Fibroblast of villous mesenchyme (primary cell): ENCODE data around the gene CTBP1. TPM values are rescaled to one million over a fixed set of nuclear protein-coding genes. Genes with fewer than 3 reads are reported as not detected.

Source experiments
- total RNA-seq: library from RNA; depleted of rRNA; stranded (reverse); fragments of >200 nt; gene quantifications from 2 replicates; pipeline ENCODE4 v1.2.3, GENCODE V29; 2012

Gene CTBP1
- total RNA-seq, 1 donor, result 235 TPM

Other genes starting within 250 kb of the CTBP1 start
- gene FGFRL1, start 237.5 kb downstream of the CTBP1 start, total RNA-seq, result 8.1 and 8.6 TPM in 2 replicates
- gene RNF212, start 135.6 kb downstream of the CTBP1 start, total RNA-seq, result 2.9 and 3.0 TPM in 2 replicates
- 197 and 601 TPM in 2 replicates for gene SPON2, start 76.5 kb downstream of the CTBP1 start, total RNA-seq
- 59.6 and 60.2 TPM in 2 replicates for gene MAEA, start 40.8 kb upstream of the CTBP1 start, total RNA-seq
- 10.8 and 13.9 TPM in 2 replicates for gene UVSSA, start 98.1 kb upstream of the CTBP1 start, total RNA-seq
- not detected in 2 replicates for gene NKX1-1, start 157.3 kb upstream of the CTBP1 start, total RNA-seq